Globus pallidus (tissue), 1 donor: Measurements from ENCODE around the gene ZKSCAN7.
"Not testable (repeated sequence)": the region's sequence is repeated elsewhere in the genome, so short reads cannot be mapped to it uniquely, and the experiment has no call there.

Experiments used
- DNase-seq: peaks from one replicate; pipeline ENCODE4 v3.0.0-alpha.2; 2015; ENCODE audit warnings: low spot score

The ZKSCAN7 gene

GRCh38 chr3:44554626-44555592 lies at the start of gene ZKSCAN7:
Gene ZKSCAN7 (plus strand): TSS chr3:44555193. CDS start chr3:44557048, 1,855 bp downstream.
- DNase-seq: peak; percentile 37

DNA sequence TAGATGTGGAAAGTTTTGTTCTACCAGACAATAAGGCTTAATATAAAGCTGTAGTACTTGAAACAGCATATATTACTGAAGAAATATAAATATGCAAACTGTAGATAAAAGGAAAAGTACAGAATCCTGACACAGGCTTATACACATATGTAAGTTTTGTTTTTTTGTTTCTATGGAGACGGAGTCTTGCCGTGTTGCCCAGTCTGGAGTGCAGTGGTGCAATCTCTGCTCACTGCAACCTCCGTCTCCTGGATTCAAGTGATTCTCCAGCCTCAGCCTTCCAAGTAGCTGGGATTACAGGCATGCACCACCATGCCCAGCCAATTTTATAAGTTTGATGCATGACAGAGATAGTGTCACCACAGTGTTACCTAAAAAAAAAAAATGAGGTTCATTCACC lies 48.4 kb upstream of the ZKSCAN7 start:
- DNase-seq: no peak

- DNase-seq: no peak
Observed at GRCh38 chr3:44506961-44507360, 48.0 kb upstream of the ZKSCAN7 start.

GRCh38 chr3:44509393-44509921 lies 45.5 kb upstream of the ZKSCAN7 start:
- peak; percentile 10 for DNase-seq

GRCh38 chr3:44510000-44510368 lies 45.0 kb upstream of the ZKSCAN7 start:
- peak; percentile 12 for DNase-seq

- DNase-seq: no peak
Observed at GRCh38 chr3:44511238-44511566, 43.8 kb upstream of the ZKSCAN7 start.

DNA sequence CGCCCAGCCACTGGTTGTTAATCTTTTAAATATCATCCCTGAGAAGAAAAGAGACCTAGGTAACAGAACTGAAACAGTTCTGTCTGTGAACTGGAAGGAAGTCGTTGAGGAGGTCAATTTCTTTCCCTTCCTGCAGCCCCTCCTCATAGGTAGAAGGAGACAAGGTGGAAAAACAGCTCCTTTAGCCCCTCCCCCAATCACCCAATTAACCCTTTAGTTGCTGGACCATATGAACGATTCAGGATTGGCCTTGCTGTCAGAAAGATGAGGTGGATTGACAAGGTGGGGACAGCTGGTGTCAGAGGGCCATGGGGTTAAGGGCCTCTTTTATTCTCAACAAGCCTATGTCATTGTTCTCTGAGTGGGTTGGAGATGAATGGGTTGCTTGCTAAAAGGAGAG lies 41.5 kb upstream of the ZKSCAN7 start:
- DNase-seq: no peak

DNA sequence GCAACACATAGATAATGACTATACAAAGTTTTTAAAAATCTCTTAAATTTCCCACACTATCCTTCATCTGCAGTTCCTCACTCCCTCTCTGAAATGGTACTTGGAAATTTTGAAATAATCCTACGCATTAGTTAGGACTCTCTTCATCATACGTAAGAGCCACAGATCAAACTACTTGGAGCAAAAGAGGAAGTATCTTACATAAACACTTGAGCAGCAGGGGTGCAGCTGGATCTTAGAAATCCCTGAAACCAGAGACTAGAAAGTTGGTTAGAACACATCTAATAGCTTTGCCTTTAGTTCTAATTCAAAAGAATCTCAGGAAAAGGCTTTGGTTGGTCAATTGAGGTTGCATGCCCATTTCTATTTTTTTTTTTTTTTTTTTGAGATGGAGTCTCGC lies 38.8 kb upstream of the ZKSCAN7 start:
- no peak for DNase-seq

- no peak for DNase-seq
Observed at GRCh38 chr3:44518782-44519156, 36.2 kb upstream of the ZKSCAN7 start.

DNA sequence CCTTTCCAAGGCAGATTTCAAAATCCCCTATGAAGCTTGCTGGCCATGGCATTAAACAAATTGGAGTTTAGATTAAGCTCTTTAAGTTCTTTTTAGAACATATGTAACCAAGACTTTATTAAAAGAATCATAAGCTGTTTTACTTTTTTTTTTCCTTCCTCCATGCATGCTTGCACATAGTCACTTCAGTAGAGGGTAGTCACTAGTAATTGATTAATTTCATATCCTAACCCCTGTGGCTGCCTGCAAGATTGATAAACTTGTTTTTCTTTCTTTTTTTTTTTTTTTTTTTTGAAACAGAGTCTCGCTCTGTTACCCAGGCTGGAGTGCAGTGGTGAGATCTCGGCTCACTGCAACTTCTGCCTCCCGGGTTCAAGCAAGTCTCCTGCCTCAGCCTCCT lies 33.3 kb upstream of the ZKSCAN7 start:
- no peak for DNase-seq

DNA sequence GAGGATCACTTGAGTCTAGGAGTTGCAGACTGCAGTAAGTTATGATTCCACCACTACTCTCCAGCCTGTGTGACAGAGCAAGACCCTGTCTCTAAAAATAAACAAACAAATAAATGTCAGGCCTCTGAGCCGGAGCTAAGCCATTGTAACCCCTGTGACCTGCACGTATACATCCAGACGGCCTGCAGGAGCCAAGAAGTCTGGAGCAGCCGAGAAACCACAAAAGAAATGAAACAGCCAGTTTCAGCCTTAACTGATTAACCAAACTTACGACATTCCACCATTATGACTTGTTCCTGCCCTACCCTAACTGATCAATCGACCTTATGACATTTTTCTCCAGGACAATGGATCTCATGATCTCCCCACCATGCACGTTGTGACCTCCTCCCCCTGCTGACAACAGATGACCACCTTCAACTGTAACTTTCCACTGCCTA lies 32.5 kb upstream of the ZKSCAN7 start:
- no peak for DNase-seq

- DNase-seq: no peak
Observed at GRCh38 chr3:44525060-44525459, 29.9 kb upstream of the ZKSCAN7 start.

GRCh38 chr3:44529927-44530326 lies 25.1 kb upstream of the ZKSCAN7 start:
- no peak for DNase-seq

- DNase-seq: no peak
Observed at GRCh38 chr3:44530911-44531310, 24.1 kb upstream of the ZKSCAN7 start.

- DNase-seq: not testable (repeated sequence)
Observed at GRCh38 chr3:44534659-44535058, 20.3 kb upstream of the ZKSCAN7 start.

DNA sequence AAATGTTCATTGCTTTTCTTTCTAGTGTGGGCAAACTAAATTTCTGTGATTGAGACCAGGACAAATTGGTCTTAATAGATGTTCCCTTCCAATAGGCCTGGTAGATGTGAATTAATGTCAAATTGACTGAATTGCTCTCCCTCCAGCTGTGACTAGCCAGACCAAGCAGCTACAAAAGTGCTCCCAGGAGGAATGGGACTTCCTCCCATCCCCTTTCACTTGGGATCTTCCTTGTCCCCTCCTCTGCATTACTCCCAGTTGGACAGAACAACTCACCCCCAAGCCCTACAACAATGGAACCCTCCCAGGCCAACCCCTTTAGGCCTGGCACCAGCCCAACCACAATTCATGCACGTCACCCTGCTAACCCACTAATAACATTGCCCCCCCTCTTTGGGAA lies 19.6 kb upstream of the ZKSCAN7 start:
- no peak for DNase-seq

- not testable (repeated sequence) for DNase-seq
Observed at GRCh38 chr3:44544811-44545210, 10.2 kb upstream of the ZKSCAN7 start.

- no peak for DNase-seq
Observed at GRCh38 chr3:44555723-44556122, 730 bp downstream of the ZKSCAN7 start.

DNA sequence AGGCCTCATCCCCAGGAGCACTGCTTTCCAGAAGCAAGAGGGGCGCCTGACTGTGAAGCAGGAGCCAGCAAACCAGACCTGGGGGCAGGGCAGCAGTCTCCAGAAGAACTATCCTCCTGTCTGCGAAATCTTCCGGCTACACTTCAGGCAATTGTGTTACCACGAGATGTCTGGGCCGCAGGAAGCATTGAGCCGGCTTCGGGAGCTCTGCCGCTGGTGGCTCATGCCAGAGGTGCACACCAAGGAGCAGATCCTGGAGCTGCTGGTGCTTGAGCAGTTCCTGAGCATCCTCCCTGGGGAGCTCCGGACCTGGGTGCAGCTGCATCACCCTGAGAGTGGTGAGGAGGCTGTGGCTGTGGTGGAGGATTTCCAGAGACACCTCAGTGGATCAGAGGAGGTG lies 2.1 kb downstream of the ZKSCAN7 start:
- no peak for DNase-seq

DNA sequence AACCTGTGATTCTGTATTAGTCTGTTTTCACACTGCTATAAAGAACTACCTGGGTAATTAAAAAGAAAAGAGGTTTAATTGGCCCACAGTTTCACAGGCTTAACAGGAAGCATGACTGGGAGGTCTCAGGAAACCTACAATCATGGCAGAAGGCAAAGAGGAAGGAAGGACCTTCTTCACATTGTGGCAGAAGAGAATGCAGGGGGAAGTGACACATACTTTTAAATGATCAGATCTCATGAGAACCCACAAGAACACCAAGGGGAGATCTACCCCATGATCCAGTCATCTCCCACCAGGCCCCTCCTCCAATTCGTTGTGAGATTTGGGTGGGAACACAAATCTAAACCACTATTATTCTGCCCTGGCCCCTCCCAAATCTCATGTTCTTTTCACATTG lies 6.1 kb downstream of the ZKSCAN7 start:
- DNase-seq: no peak

GRCh38 chr3:44562147-44562546 lies 7.2 kb downstream of the ZKSCAN7 start:
- DNase-seq: no peak

GRCh38 chr3:44568561-44568960 lies 13.6 kb downstream of the ZKSCAN7 start:
- no peak for DNase-seq

DNA sequence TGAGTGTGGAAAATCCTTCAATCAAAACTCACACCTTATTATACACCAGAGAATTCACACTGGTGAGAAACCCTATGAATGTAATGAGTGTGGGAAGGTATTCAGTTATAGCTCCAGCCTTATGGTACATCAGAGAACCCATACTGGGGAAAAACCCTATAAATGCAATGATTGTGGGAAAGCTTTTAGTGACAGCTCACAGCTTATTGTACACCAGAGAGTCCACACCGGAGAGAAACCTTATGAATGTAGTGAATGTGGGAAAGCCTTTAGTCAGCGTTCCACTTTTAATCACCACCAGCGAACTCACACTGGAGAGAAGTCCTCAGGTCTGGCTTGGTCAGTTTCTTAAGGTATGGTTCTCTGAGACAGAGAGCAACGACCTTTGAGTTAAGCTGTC lies 16.0 kb downstream of the ZKSCAN7 start:
- DNase-seq: no peak

DNA sequence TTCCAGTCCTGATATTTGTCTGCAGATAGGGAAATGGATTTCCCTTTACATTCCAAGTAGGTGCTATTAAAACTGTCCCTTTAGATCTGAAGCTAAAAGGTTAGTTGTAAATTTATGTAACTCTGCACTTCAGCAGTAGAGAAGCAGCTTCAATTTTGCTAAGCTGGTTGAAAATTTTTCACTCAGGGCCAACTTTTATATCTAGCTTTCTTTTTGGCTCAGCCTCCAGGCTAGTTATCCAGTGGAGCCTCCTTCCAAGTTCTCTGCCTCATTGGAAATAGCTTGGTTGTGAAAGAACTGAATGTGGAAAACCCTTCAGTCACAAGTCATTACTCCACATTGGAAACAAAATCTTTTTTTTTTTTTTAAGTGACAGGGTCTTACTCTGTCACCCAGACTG lies 21.6 kb downstream of the ZKSCAN7 start:
- DNase-seq: no peak
